Measurements from ENCODE around the gene TP53BP2. TPM values are rescaled to one million over a fixed set of nuclear protein-coding genes. Genes with fewer than 3 reads are reported as not detected.

TP53BP2 gene
- total and polyA plus RNA-seq, 10 of the 15 experiments (the other 5 are each of a cell fraction or from before 2014, with no cell fraction given): 1.6 to 13.7 (median 5.6) TPM

DNA sequence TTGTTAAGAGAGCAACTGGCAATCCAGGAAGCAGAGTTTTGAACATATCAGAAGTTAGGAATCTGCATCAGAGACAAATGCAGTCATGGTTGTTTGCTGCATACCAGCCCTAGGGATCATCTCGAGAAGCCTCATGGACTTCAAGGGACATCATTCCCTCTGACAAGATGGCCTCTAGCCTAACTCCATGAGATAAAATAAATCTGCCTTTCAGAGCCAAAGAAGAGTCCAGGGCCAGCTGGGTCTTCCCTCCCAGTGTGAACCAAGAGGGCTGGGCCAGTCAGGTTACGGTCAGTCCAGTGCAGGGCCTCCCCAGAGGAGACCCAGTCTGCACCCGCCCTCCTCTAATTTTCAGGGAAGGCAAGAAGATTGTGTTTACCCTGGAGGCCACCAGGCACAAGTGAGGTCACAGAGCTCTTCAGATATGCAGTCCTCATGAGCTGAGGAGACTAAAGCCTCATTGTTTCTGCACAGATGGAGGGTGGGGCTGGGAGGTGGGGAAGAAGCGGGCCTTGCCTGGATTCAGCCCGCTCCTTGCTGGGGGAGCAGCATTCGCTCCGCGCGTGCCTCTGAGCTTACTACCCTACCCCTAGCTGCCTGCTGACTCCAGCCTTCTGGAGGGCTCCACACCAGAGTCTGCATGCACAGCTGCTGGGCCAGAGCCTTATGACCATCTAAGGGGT lies 80.6 kb downstream of the TP53BP2 start:
- no peak overlapping the region for H3K4me3 ChIP-seq
- H3K27me3 ChIP-seq (replicated peaks in 1 of 2; ENCODE audit: control insufficient read depth in 2 of 2, insufficient read depth in 2 of 2, low read length in 1 of 2): no peaks in the 10 kb centered on the region
- no peak overlapping the region for H3K9ac ChIP-seq (ENCODE audit: control insufficient read depth, insufficient read depth, low read length)
- H3K4me2 ChIP-seq (ENCODE audit: control insufficient read depth, insufficient read depth): no peak overlapping the region
- H3K9me3 ChIP-seq (replicated peaks; ENCODE audit: control insufficient read depth, insufficient read depth, low read length): no peaks in the 10 kb centered on the region
- DNase-seq (ENCODE audit: low read depth, low spot score) (no peak), ATAC-seq (peak; percentile 25; the same call in 2 of the 3 replicates), FAIRE-seq (no peak)
- in situ Hi-C loops (cut with MboI) (no loop called here), intact Hi-C loops (cut with micrococcal nuclease; ENCODE audit: unreplicated experiment) (no loop called here)
- no TSS peak for BruUV-seq (replicated peaks)
- ChIA-PET POLR2A (no interaction called here), SMC1A (ENCODE audit: uncharacterized antibody, unreplicated experiment) (interaction anchor here (1.0 kb wide), 1 partner anchor 39 kb away, joined by 4 read pairs; no protein-coding TSS in a partner anchor), RAD21 (ENCODE audit: unreplicated experiment) (interaction anchor here (0.6 kb wide), 1 partner anchor 72 kb away, joined by 4 read pairs; no protein-coding TSS in a partner anchor), CTCF (no interaction called here)
- no peaks in the 10 kb centered on the region for H3K4me1 ChIP-seq (ENCODE audit: control insufficient read depth, insufficient read depth, low read length)
- H2AFZ ChIP-seq (ENCODE audit: control insufficient read depth, low read depth, low read length): no peak overlapping the region
- H4K20me1 ChIP-seq (ENCODE audit: control insufficient read depth, insufficient read depth): no peaks in the 10 kb centered on the region
- no peak for TF ChIP-seq ZBTB33 (IDR thresholded peaks at IDR 0.05)
- TF ChIP-seq FOXM1 (IDR thresholded peaks at IDR 0.05; ENCODE audit: low read depth, low read length): no peak
- no peak for TF ChIP-seq RUNX3 (IDR thresholded peaks at IDR 0.05; ENCODE audit: low read length)
- TF ChIP-seq SUPT20H (IDR thresholded peaks at IDR 0.05; ENCODE audit: borderline replicate concordance, control insufficient read depth, low read depth, low read length): no peak
- no peak for TF ChIP-seq USF2 (IDR thresholded peaks at IDR 0.05; ENCODE audit: borderline replicate concordance, low read depth, low read length)
- TF ChIP-seq SMAD5 (IDR thresholded peaks at IDR 0.05; ENCODE audit: low read depth): no peak
- TF ChIP-seq ZNF207 (IDR thresholded peaks at IDR 0.05; ENCODE audit: borderline replicate concordance): no peak
- no peaks in the 10 kb centered on the region for H3K79me2 ChIP-seq (ENCODE audit: control insufficient read depth, insufficient read depth, low read length)
- no peak overlapping the region for H3K27ac ChIP-seq (ENCODE audit: control insufficient read depth, insufficient read depth)
- no peaks in the 10 kb centered on the region for H3K36me3 ChIP-seq (ENCODE audit: control insufficient read depth in 2 of 2, insufficient read depth in 2 of 2, low read length in 1 of 2)
- 91% methylated on average over 9 of the region's 9 CpGs for WGBS (ENCODE audit: insufficient coverage, insufficient replicate concordance, low lambda C conversion rate, missing lambda C conversion rate)

Data from GM12878 (cell line).